ENCODE results near the gene TTN. TPM values are rescaled to one million over a fixed set of nuclear protein-coding genes. Genes with fewer than 3 reads are reported as not detected.

The TTN gene
- total and polyA plus RNA-seq, 2 donors from 2014 or later = 0.02 to 3.6 TPM

GRCh38 chr2:178484245-178485041 is 322.8 kb downstream of the TTN start:
- Histone ChIP-seq H3K9ac (ENCODE audit: low read length in 3 of 3) (no peak overlapping the region), H3K27ac (ENCODE audit: low read depth in 2 of 2, low read length in 2 of 2) (no peak overlapping the region), H3K4me1 (ENCODE audit: control insufficient read depth in 2 of 3, insufficient read depth in 2 of 3, low read depth in 1 of 3, low read length in 3 of 3) (peaks cover 0 to 19% (median 9%) of the 10 kb centered on the region in 3 donors), H3K27me3 (ENCODE audit: control insufficient read depth, insufficient read depth, low read length) (no peaks in the 10 kb centered on the region), H3K9me3 (ENCODE audit: control insufficient read depth in 2 of 3, insufficient read depth in 1 of 3, low read length in 3 of 3) (no peaks in the 10 kb centered on the region), H3K36me3 (ENCODE audit: control insufficient read depth in 2 of 3, insufficient read depth in 3 of 3, low read length in 3 of 3) (peaks cover 0 to 4% (median 0%) of the 10 kb centered on the region in 3 donors), H3K4me3 (ENCODE audit: low read length in 3 of 3) (no peak overlapping the region)
- intact Hi-C loops (cut with DNase I) = no loop called here
- DNase-seq (peak in 1 of 5 donors; percentile 29), FAIRE-seq (no peak)
- TF ChIP-seq CTCF (IDR thresholded peaks at IDR 0.05; ENCODE audit: borderline replicate concordance, extremely low read depth, insufficient read depth) = no peak

- Histone ChIP-seq H3K27ac (ENCODE audit: low read depth in 2 of 2, low read length in 2 of 2) (no peak overlapping the region), H3K9me3 (ENCODE audit: control insufficient read depth in 2 of 3, insufficient read depth in 1 of 3, low read length in 3 of 3) (no peaks in the 10 kb centered on the region), H3K9ac (ENCODE audit: low read length in 3 of 3) (no peak overlapping the region), H3K27me3 (ENCODE audit: control insufficient read depth, insufficient read depth, low read length) (no peaks in the 10 kb centered on the region), H3K4me1 (ENCODE audit: control insufficient read depth in 2 of 3, insufficient read depth in 2 of 3, low read depth in 1 of 3, low read length in 3 of 3) (peaks cover 0 to 23% (median 12%) of the 10 kb centered on the region in 3 donors), H3K4me3 (ENCODE audit: low read length in 3 of 3) (peak overlapping the region in 2 of 3 donors; percentile 4 to 24), H3K36me3 (ENCODE audit: control insufficient read depth in 2 of 3, insufficient read depth in 3 of 3, low read length in 3 of 3) (peaks cover 0 to 4% (median 0%) of the 10 kb centered on the region in 3 donors)
- intact Hi-C loops (cut with DNase I) = no loop called here
- no peak for DNase-seq
- FAIRE-seq = no peak
- TF ChIP-seq CTCF (IDR thresholded peaks at IDR 0.05; ENCODE audit: borderline replicate concordance, extremely low read depth, insufficient read depth) = no peak
Measured at GRCh38 chr2:178482437-178482836, 324.8 kb downstream of the TTN start.

GRCh38 chr2:178480227-178481181 is 326.7 kb downstream of the TTN start, which contains the start of gene PLEKHA3:
Gene PLEKHA3, plus strand, starts transcription at chr2:178480457. Its CDS starts 413 bp downstream, at chr2:178480870.
- Histone ChIP-seq H3K27me3 (ENCODE audit: control insufficient read depth, insufficient read depth, low read length) (no peaks in the 10 kb centered on the region), H3K4me3 (ENCODE audit: low read length in 3 of 3) (peak within 1 kb of the TSS; percentile 95 to 99 (median 97)), H3K4me1 (ENCODE audit: control insufficient read depth in 2 of 3, insufficient read depth in 2 of 3, low read depth in 1 of 3, low read length in 3 of 3) (peaks cover 0 to 23% (median 12%) of the 10 kb centered on the region in 3 donors), H3K9ac (ENCODE audit: low read length in 3 of 3) (peak within 1 kb of the TSS; percentile 63 to 99 (median 90)), H3K36me3 (ENCODE audit: control insufficient read depth in 2 of 3, insufficient read depth in 3 of 3, low read length in 3 of 3) (no peaks in the 10 kb centered on the region), H3K27ac (ENCODE audit: low read depth in 2 of 2, low read length in 2 of 2) (peak within 1 kb of the TSS; percentile 93 to 96), H3K9me3 (ENCODE audit: control insufficient read depth in 2 of 3, insufficient read depth in 1 of 3, low read length in 3 of 3) (no peaks in the 10 kb centered on the region)
- intact Hi-C loops (cut with DNase I) = no loop called here
- FAIRE-seq (no peak), DNase-seq (peak; percentile 91 to 99 (median 95))
- no peak for TF ChIP-seq CTCF (IDR thresholded peaks at IDR 0.05; ENCODE audit: borderline replicate concordance, extremely low read depth, insufficient read depth)
